Naive thymus-derived CD4-positive, alpha-beta T cell (primary cell): ENCODE results near the gene PCBP3. TPM values are rescaled to one million over a fixed set of nuclear protein-coding genes. Genes with fewer than 3 reads are reported as not detected.

Experiments
- ATAC-seq: fragments of 150-1000 bp; cut with Tn5 transposase; 2 replicates; pipeline ENCODE4 v1.10.0; 2021; ENCODE audit warnings: mild to moderate bottlenecking, moderate library complexity
- CTCF ChIA-PET: fragments of 350-600 bp; sonication (Branson Sonifier 250); formaldehyde crosslinking; loops from one replicate; lab custom pipeline; 2021; ENCODE audit warnings: antibody characterized with exemption; lab: Charles Lee
- POLR2A ChIA-PET: fragments of 350-600 bp; sonication (Branson Sonifier 250); formaldehyde crosslinking; loops from one replicate; lab custom pipeline; 2021; ENCODE audit warnings: antibody characterized with exemption, inconsistent platforms; lab: Charles Lee
- DNase-seq, 9 donors: peaks; one replicate each; pipeline versions ENCODE4 v3.0.0 to v3.0.0-alpha.2; 2020 to 2022; ENCODE audit warnings: mixed read lengths in 1 of 9
- H3K27ac ChIP-seq: one replicate; pipeline ENCODE4 v1.7.0; 2013; ENCODE audit warnings: mild to moderate bottlenecking, low read depth, low read length, moderate library complexity
- H3K27me3 ChIP-seq, 2 donors: one replicate each; pipeline ENCODE4 v1.7.0; 2013; ENCODE audit warnings: low read length in 2 of 2, mild to moderate bottlenecking in 2 of 2, moderate library complexity in 2 of 2; ENCODE audit not compliant: control insufficient read depth in 2 of 2, insufficient read depth in 2 of 2
- H3K36me3 ChIP-seq, 3 experiments: 1 replicate in 2 of 3; 2 replicates in 1 of 3; pipeline ENCODE4 v1.7.0; 2013; ENCODE audit warnings: low read length in 3 of 3, mild to moderate bottlenecking in 3 of 3, moderate library complexity in 1 of 3; ENCODE audit not compliant: insufficient read depth in 3 of 3, control insufficient read depth in 2 of 3
- H3K4me1 ChIP-seq, 2 donors: one replicate each; pipeline ENCODE4 v1.7.0; 2013; ENCODE audit warnings: low read length in 2 of 2, mild to moderate bottlenecking in 2 of 2, moderate library complexity in 1 of 2; ENCODE audit not compliant: control insufficient read depth in 2 of 2, insufficient read depth in 2 of 2
- H3K4me3 ChIP-seq: 2 replicates; pipeline ENCODE4 v1.7.0; 2013; ENCODE audit warnings: mild to moderate bottlenecking, low read length
- H3K9me3 ChIP-seq, 3 experiments: 1 replicate in 2 of 3; 2 replicates in 1 of 3; pipeline ENCODE4 v1.7.0; 2013; ENCODE audit warnings: low read length in 3 of 3; ENCODE audit not compliant: control insufficient read depth in 2 of 3
- H3K27ac Mint-ChIP-seq, 9 donors: one replicate each; pipeline ENCODE4 v1.8.0; 2020 to 2022; ENCODE audit warnings: mixed read lengths in 9 of 9, mild to moderate bottlenecking in 8 of 9, moderate library complexity in 5 of 9, inconsistent platforms in 2 of 9
- H3K27me3 Mint-ChIP-seq, 5 donors: one replicate each; pipeline ENCODE4 v1.8.0; 2021 to 2022; ENCODE audit warnings: mixed read lengths in 5 of 5, mild to moderate bottlenecking in 1 of 5
- H3K36me3 Mint-ChIP-seq, 5 donors: one replicate each; pipeline ENCODE4 v1.8.0; 2020 to 2022; ENCODE audit warnings: mixed read lengths in 5 of 5, mild to moderate bottlenecking in 3 of 5, inconsistent platforms in 1 of 5
- H3K4me1 Mint-ChIP-seq, 7 donors: one replicate each; pipeline ENCODE4 v1.8.0; 2020 to 2022; ENCODE audit warnings: mixed read lengths in 7 of 7, mild to moderate bottlenecking in 3 of 7, inconsistent platforms in 1 of 7
- H3K4me3 Mint-ChIP-seq, 10 donors: one replicate each; pipeline ENCODE4 v1.8.0; 2020 to 2022; ENCODE audit warnings: mild to moderate bottlenecking in 10 of 10, mixed read lengths in 10 of 10, moderate library complexity in 6 of 10, inconsistent platforms in 2 of 10
- H3K9me3 Mint-ChIP-seq, 11 donors: one replicate each; pipeline ENCODE4 v1.8.0; 2020 to 2022; ENCODE audit warnings: mixed read lengths in 11 of 11, mild to moderate bottlenecking in 4 of 11, inconsistent platforms in 1 of 11, moderate library complexity in 1 of 11
- intact Hi-C, 2 donors: fragments of 100-400 bp; cut with micrococcal nuclease; formaldehyde crosslinking; loops; one replicate each; pipeline ENCODE4 v1.15.1; 2023
- polyA plus RNA-seq, 2 donors: library from polyadenylated mRNA; unstranded; fragments of 300-500 nt; fragmentation: Illumina TruSeq; gene quantifications; one replicate each; pipeline ENCODE4 v1.2.3, GENCODE V29; 2021
- total RNA-seq, 6 experiments: library from RNA in 5 of 6; stranded (reverse) in 5 of 6; gene quantifications; 1 replicate in 5 of 6; 2 replicates in 1 of 6; pipeline ENCODE4 v1.2.3 and lab custom pipeline; 2021 to 2026

PCBP3 gene
- total and polyA plus RNA-seq, 7 experiments from 2014 or later: 1.2 to 5.2 (median 1.6) TPM

GRCh38 chr21:45853703-45854342 lies 210.3 kb downstream of the PCBP3 start:
- no peak overlapping the region for H3K4me3 ChIP-seq
- POLR2A ChIA-PET: no interaction called here
- DNase-seq: no peak
- no peaks in the 10 kb centered on the region for H3K9me3 Mint-ChIP-seq
- peaks cover 0 to 10% (median 0%) of the 10 kb centered on the region in 5 donors for H3K27me3 Mint-ChIP-seq
- CTCF ChIA-PET: interaction anchor here (0.6 kb wide), 1 partner anchor 168 kb away, joined by 3 read pairs; no protein-coding TSS in a partner anchor
- peak overlapping the region in 1 of 9 donors; percentile 60 for H3K27ac Mint-ChIP-seq
- H3K27ac ChIP-seq: no peak overlapping the region
- H3K4me1 Mint-ChIP-seq: peaks cover 0 to 4% (median 0%) of the 10 kb centered on the region in 7 donors
- ATAC-seq: no peak
- intact Hi-C loops: no loop called here
- H3K9me3 ChIP-seq: no peaks in the 10 kb centered on the region
- peaks cover 0 to 15% (median 4%) of the 10 kb centered on the region in 5 donors for H3K36me3 Mint-ChIP-seq
- peak overlapping the region in 1 of 10 donors; percentile 13 for H3K4me3 Mint-ChIP-seq
- H3K4me1 ChIP-seq: no peaks in the 10 kb centered on the region
- H3K36me3 ChIP-seq: no peaks in the 10 kb centered on the region
- H3K27me3 ChIP-seq: no peaks in the 10 kb centered on the region

- Mint-ChIP-seq H3K27me3 (peaks cover 0 to 10% (median 0%) of the 10 kb centered on the region in 5 donors), H3K9me3 (no peaks in the 10 kb centered on the region), H3K4me3 (peak overlapping the region in 2 of 10 donors; percentile 2 to 15), H3K4me1 (peaks cover 0 to 4% (median 0%) of the 10 kb centered on the region in 7 donors), H3K27ac (peak overlapping the region in 1 of 9 donors; percentile 58), H3K36me3 (peaks cover 0 to 15% (median 4%) of the 10 kb centered on the region in 5 donors)
- DNase-seq (no peak), ATAC-seq (no peak)
- Histone ChIP-seq H3K27me3 (no peaks in the 10 kb centered on the region), H3K4me1 (no peaks in the 10 kb centered on the region), H3K9me3 (no peaks in the 10 kb centered on the region), H3K27ac (no peak overlapping the region), H3K36me3 (no peaks in the 10 kb centered on the region), H3K4me3 (no peak overlapping the region)
- intact Hi-C loops: no loop called here
- CTCF ChIA-PET: no interaction called here
- POLR2A ChIA-PET: no interaction called here
These were observed 211.2 kb downstream of the PCBP3 start for GRCh38 chr21:45854690-45855247.

GRCh38 chr21:45855248-45855811 lies 211.8 kb downstream of the PCBP3 start:
- Histone ChIP-seq H3K36me3 (no peaks in the 10 kb centered on the region), H3K27ac (no peak overlapping the region), H3K9me3 (no peaks in the 10 kb centered on the region), H3K4me3 (no peak overlapping the region), H3K27me3 (no peaks in the 10 kb centered on the region), H3K4me1 (no peaks in the 10 kb centered on the region)
- ChIA-PET POLR2A (no interaction called here), CTCF (no interaction called here)
- Mint-ChIP-seq H3K27me3 (peaks cover 0 to 10% (median 0%) of the 10 kb centered on the region in 5 donors), H3K9me3 (no peaks in the 10 kb centered on the region), H3K4me1 (peaks cover 0 to 4% (median 0%) of the 10 kb centered on the region in 7 donors), H3K4me3 (no peak overlapping the region), H3K27ac (no peak overlapping the region), H3K36me3 (peaks cover 0 to 14% (median 4%) of the 10 kb centered on the region in 5 donors)
- ATAC-seq (no peak), DNase-seq (no peak)
- intact Hi-C loops: no loop called here

- ATAC-seq: no peak
- Histone ChIP-seq H3K4me1 (no peaks in the 10 kb centered on the region), H3K9me3 (no peaks in the 10 kb centered on the region), H3K4me3 (no peak overlapping the region), H3K27ac (no peak overlapping the region), H3K27me3 (no peaks in the 10 kb centered on the region), H3K36me3 (no peaks in the 10 kb centered on the region)
- peaks cover 0 to 9% (median 4%) of the 10 kb centered on the region in 5 donors for H3K36me3 Mint-ChIP-seq
- H3K4me3 Mint-ChIP-seq: no peak overlapping the region
- intact Hi-C loops: no loop called here
- H3K4me1 Mint-ChIP-seq: peaks cover 0 to 4% (median 0%) of the 10 kb centered on the region in 7 donors
- CTCF ChIA-PET: no interaction called here
- H3K9me3 Mint-ChIP-seq: no peaks in the 10 kb centered on the region
- H3K27me3 Mint-ChIP-seq: peaks cover 0 to 6% (median 0%) of the 10 kb centered on the region in 5 donors
- POLR2A ChIA-PET: no interaction called here
- peak overlapping the region in 1 of 9 donors; percentile 36 for H3K27ac Mint-ChIP-seq
- DNase-seq: no peak
These were observed 212.9 kb downstream of the PCBP3 start for GRCh38 chr21:45856442-45856841.

GRCh38 chr21:45856906-45857305 lies 213.4 kb downstream of the PCBP3 start:
- no peaks in the 10 kb centered on the region for H3K9me3 ChIP-seq
- H3K4me1 Mint-ChIP-seq: peaks cover 0 to 4% (median 0%) of the 10 kb centered on the region in 7 donors
- no peaks in the 10 kb centered on the region for H3K27me3 ChIP-seq
- ChIA-PET CTCF (no interaction called here), POLR2A (no interaction called here)
- no peak for DNase-seq
- peaks cover 0 to 9% (median 4%) of the 10 kb centered on the region in 5 donors for H3K36me3 Mint-ChIP-seq
- H3K4me1 ChIP-seq: no peaks in the 10 kb centered on the region
- H3K9me3 Mint-ChIP-seq: no peaks in the 10 kb centered on the region
- no peak overlapping the region for H3K27ac Mint-ChIP-seq
- no peak overlapping the region for H3K27ac ChIP-seq
- no peak for ATAC-seq
- H3K27me3 Mint-ChIP-seq: peaks cover 0 to 6% (median 0%) of the 10 kb centered on the region in 5 donors
- intact Hi-C loops: no loop called here
- H3K36me3 ChIP-seq: no peaks in the 10 kb centered on the region
- H3K4me3 Mint-ChIP-seq: no peak overlapping the region
- no peak overlapping the region for H3K4me3 ChIP-seq

- H3K4me1 Mint-ChIP-seq: peaks cover 0 to 4% (median 0%) of the 10 kb centered on the region in 7 donors
- CTCF ChIA-PET: no interaction called here
- no peak overlapping the region for H3K27ac ChIP-seq
- H3K9me3 ChIP-seq: no peaks in the 10 kb centered on the region
- H3K9me3 Mint-ChIP-seq: no peaks in the 10 kb centered on the region
- H3K4me3 Mint-ChIP-seq: no peak overlapping the region
- H3K4me1 ChIP-seq: no peaks in the 10 kb centered on the region
- intact Hi-C loops: no loop called here
- peaks cover 0 to 3% (median 0%) of the 10 kb centered on the region in 5 donors for H3K27me3 Mint-ChIP-seq
- POLR2A ChIA-PET: no interaction called here
- no peaks in the 10 kb centered on the region for H3K27me3 ChIP-seq
- H3K4me3 ChIP-seq: no peak overlapping the region
- no peaks in the 10 kb centered on the region for H3K36me3 ChIP-seq
- DNase-seq (peak in 1 of 9 donors; percentile 16), ATAC-seq (no peak)
- H3K27ac Mint-ChIP-seq: no peak overlapping the region
- H3K36me3 Mint-ChIP-seq: peaks cover 0 to 6% (median 1%) of the 10 kb centered on the region in 5 donors
These were observed 214.2 kb downstream of the PCBP3 start for GRCh38 chr21:45857761-45858160.
